ENCODE results near the gene COLEC11. TPM values are rescaled to one million over a fixed set of nuclear protein-coding genes. Genes with fewer than 3 reads are reported as not detected.

The COLEC11 gene
- total and polyA plus RNA-seq, 2 of the 13 experiments (the other 11 are each of a cell fraction or from before 2014, with no cell fraction given), result 1.5 to 3.0 TPM

DNA sequence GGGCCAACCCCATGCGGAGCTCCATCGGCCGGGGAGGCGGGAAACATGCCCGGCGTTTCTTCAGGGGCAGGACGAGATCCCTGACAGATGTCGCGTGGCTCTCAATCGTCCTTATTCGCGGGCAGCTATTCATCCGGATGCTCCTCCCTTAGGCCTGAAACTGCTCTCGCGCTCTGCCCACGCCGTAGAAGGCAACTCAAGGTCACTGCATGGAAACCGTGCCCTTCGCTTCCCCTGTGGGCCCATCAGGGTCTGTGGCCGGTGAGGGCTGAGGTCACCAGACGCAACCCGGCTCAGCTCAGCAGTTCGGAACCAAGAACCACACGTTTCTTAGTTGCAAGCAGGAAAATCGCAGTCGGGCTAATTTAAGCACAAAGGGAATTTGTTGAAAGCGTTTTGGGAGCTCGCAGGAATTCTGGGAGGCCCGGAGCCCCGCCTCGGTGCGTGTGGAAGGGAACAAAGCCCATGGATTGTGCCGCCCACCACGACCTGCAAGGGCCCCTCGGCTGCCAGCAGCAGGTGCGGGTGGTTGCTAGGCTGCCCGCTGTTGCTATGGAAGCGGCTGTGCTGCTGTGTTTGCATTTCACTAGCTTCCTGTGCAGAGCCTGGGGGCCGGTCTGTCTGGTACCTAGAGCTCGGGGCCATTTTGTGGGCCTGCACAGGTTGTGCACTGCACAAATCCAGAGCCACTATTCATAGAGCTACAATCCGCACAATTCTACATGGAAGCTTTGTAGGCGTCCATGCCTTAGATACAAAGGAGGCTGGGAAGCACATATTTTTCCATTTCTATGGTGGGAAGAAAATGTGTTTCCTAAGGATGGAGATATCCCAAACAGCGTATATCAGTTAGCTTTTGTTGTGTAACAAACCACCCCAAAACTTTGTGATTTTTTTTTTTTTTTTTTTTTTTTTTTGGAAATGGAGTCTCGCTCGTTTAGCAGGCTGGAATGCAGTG is 57.1 kb downstream of the COLEC11 start (continued):
- no peak for TF ChIP-seq ELF4 (CRISPR knock-in tag; IDR thresholded peaks at IDR 0.05; ENCODE audit: borderline replicate concordance)
- no peak for TF ChIP-seq PHB2 (IDR thresholded peaks at IDR 0.05; ENCODE audit: partially characterized antibody)
- peak; percentile 82; the same call in 1 of the 2 replicates for TF ChIP-seq RBAK (CRISPR knock-in tag; IDR thresholded peaks at IDR 0.05)
- TF ChIP-seq, protein P1, sequence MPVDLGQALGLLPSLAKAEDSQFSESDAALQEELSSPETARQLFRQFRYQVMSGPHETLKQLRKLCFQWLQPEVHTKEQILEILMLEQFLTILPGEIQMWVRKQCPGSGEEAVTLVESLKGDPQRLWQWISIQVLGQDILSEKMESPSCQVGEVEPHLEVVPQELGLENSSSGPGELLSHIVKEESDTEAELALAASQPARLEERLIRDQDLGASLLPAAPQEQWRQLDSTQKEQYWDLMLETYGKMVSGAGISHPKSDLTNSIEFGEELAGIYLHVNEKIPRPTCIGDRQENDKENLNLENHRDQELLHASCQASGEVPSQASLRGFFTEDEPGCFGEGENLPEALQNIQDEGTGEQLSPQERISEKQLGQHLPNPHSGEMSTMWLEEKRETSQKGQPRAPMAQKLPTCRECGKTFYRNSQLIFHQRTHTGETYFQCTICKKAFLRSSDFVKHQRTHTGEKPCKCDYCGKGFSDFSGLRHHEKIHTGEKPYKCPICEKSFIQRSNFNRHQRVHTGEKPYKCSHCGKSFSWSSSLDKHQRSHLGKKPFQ (CRISPR knock-in tag; IDR thresholded peaks at IDR 0.05; ENCODE audit: insufficient replicate concordance), result no peak
- TF ChIP-seq NCOR1 (IDR thresholded peaks at IDR 0.05; ENCODE audit: borderline replicate concordance, low read length), result peak; percentile 42; the same call in 1 of the 2 replicates
- TF ChIP-seq, protein P2, sequence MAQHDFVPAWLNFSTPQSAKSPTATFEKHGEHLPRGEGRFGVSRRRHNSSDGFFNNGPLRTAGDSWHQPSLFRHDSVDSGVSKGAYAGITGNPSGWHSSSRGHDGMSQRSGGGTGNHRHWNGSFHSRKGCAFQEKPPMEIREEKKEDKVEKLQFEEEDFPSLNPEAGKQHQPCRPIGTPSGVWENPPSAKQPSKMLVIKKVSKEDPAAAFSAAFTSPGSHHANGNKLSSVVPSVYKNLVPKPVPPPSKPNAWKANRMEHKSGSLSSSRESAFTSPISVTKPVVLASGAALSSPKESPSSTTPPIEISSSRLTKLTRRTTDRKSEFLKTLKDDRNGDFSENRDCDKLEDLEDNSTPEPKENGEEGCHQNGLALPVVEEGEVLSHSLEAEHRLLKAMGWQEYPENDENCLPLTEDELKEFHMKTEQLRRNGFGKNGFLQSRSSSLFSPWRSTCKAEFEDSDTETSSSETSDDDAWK (CRISPR knock-in tag; IDR thresholded peaks at IDR 0.05), result no peak
- no peak for TF ChIP-seq ZNF256 (CRISPR knock-in tag; conservative IDR thresholded peaks at IDR 0.05)
- peak; percentile 76 for TF ChIP-seq ZNF792 (CRISPR knock-in tag; IDR thresholded peaks at IDR 0.05)
- TF ChIP-seq ZNF333 (CRISPR knock-in tag; IDR thresholded peaks at IDR 0.05; ENCODE audit: borderline replicate concordance), result no peak
- TF ChIP-seq, protein P3, sequence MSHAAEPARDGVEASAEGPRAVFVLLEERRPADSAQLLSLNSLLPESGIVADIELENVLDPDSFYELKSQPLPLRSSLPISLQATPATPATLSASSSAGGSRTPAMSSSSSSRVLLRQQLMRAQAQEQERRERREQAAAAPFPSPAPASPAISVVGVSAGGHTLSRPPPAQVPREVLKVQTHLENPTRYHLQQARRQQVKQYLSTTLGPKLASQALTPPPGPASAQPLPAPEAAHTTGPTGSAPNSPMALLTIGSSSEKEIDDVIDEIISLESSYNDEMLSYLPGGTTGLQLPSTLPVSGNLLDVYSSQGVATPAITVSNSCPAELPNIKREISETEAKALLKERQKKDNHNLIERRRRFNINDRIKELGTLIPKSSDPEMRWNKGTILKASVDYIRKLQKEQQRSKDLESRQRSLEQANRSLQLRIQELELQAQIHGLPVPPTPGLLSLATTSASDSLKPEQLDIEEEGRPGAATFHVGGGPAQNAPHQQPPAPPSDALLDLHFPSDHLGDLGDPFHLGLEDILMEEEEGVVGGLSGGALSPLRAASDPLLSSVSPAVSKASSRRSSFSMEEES (CRISPR knock-in tag; IDR thresholded peaks at IDR 0.05), result 0 out of 2 replicates have a peak, but pooled peaks have one; percentile 49
- TF ChIP-seq TCF7L2 (IDR thresholded peaks at IDR 0.05; ENCODE audit: low read depth, low read length), result no peak
- no peak for TF ChIP-seq ZFP36 (IDR thresholded peaks at IDR 0.05; ENCODE audit: borderline replicate concordance, low read depth, low read length, partially characterized antibody)
- peak; percentile 23; the same call in 1 of the 2 replicates for TF ChIP-seq STAG1 (CRISPR knock-in tag; IDR thresholded peaks at IDR 0.05)
- TF ChIP-seq, protein P4, sequence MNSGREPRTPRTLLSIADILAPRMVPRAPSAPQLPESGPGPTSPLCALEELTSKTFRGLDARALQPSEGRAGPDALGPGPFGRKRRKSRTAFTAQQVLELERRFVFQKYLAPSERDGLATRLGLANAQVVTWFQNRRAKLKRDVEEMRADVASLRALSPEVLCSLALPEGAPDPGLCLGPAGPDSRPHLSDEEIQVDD (CRISPR knock-in tag; IDR thresholded peaks at IDR 0.05; ENCODE audit: borderline replicate concordance), result no peak
- TF ChIP-seq ZNF468 (CRISPR knock-in tag; IDR thresholded peaks at IDR 0.05), result no peak
- TF ChIP-seq, protein P5, sequence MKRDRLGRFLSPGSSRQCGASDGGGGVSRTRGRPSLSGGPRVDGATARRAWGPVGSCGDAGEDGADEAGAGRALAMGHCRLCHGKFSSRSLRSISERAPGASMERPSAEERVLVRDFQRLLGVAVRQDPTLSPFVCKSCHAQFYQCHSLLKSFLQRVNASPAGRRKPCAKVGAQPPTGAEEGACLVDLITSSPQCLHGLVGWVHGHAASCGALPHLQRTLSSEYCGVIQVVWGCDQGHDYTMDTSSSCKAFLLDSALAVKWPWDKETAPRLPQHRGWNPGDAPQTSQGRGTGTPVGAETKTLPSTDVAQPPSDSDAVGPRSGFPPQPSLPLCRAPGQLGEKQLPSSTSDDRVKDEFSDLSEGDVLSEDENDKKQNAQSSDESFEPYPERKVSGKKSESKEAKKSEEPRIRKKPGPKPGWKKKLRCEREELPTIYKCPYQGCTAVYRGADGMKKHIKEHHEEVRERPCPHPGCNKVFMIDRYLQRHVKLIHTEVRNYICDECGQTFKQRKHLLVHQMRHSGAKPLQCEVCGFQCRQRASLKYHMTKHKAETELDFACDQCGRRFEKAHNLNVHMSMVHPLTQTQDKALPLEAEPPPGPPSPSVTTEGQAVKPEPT (CRISPR knock-in tag; IDR thresholded peaks at IDR 0.05; ENCODE audit: low read depth), result no peak; the same call in 1 of the 2 replicates
- TF ChIP-seq, protein P6, sequence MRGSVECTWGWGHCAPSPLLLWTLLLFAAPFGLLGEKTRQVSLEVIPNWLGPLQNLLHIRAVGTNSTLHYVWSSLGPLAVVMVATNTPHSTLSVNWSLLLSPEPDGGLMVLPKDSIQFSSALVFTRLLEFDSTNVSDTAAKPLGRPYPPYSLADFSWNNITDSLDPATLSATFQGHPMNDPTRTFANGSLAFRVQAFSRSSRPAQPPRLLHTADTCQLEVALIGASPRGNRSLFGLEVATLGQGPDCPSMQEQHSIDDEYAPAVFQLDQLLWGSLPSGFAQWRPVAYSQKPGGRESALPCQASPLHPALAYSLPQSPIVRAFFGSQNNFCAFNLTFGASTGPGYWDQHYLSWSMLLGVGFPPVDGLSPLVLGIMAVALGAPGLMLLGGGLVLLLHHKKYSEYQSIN (CRISPR knock-in tag; IDR thresholded peaks at IDR 0.05; ENCODE audit: borderline replicate concordance), result no peak
